Esophagus muscularis mucosa (tissue), 4 donors: ENCODE measurements around the gene STRN. TPM values are rescaled to one million over a fixed set of nuclear protein-coding genes. Genes with fewer than 3 reads are reported as not detected.

ENCODE experiments used
- DNase-seq: peaks from one replicate; pipeline ENCODE4 v3.0.0-alpha.2; 2017; ENCODE audit errors: extremely low spot score
- H3K27ac ChIP-seq, 4 donors: fragments of 200-600 bp; sonication (generic); replicated peaks in 1 of 4; 1 replicate in 3 of 4; 2 replicates in 1 of 4; pipeline ENCODE4 v1.5.1; 2016 to 2019; ENCODE audit warnings: mild to moderate bottlenecking in 1 of 4
- H3K27me3 ChIP-seq, 4 donors: fragments of 200-600 bp; sonication (generic); one replicate each; pipeline versions ENCODE4 v1.5.1 to v1.6.0; 2016 to 2019
- H3K36me3 ChIP-seq, 4 donors: fragments of 200-600 bp; sonication (generic); one replicate each; pipeline ENCODE4 v1.5.1; 2016 to 2019
- H3K4me1 ChIP-seq, 4 donors: fragments of 200-600 bp; sonication (generic); one replicate each; pipeline ENCODE4 v1.5.1; 2016 to 2019
- H3K4me3 ChIP-seq, 4 donors: fragments of 200-600 bp; sonication (generic); 1 replicate in 2 of 4; 2 replicates in 2 of 4; pipeline ENCODE4 v1.5.1; 2016 to 2019; ENCODE audit warnings: mild to moderate bottlenecking in 4 of 4, moderate library complexity in 1 of 4
- H3K9me3 ChIP-seq, 4 donors: fragments of 200-600 bp; sonication (generic); 1 replicate in 3 of 4; 2 replicates in 1 of 4; pipeline ENCODE4 v1.5.1; 2016 to 2019
- CTCF ChIP-seq, 3 experiments: fragments of 200-600 bp in 2 of 3; fragments of 450-650 bp in 1 of 3; sonication (generic) in 2 of 3; IDR thresholded peaks; one replicate each; pipeline ENCODE4 v1.5.1; 2017 to 2019; ENCODE audit warnings: antibody characterized with exemption in 3 of 3, mild to moderate bottlenecking in 2 of 3, moderate library complexity in 1 of 3
- EP300 ChIP-seq: sonication (generic); formaldehyde crosslinking; IDR thresholded peaks from one replicate; pipeline ENCODE4 v1.6.1; 2017; ENCODE audit warnings: antibody characterized with exemption
- POLR2A ChIP-seq: fragments of 450-650 bp; IDR thresholded peaks from one replicate; pipeline ENCODE4 v1.6.1; 2017; ENCODE audit warnings: antibody characterized with exemption, moderate library complexity, mild to moderate bottlenecking, low read depth
- POLR2AphosphoS5 ChIP-seq, 2 donors: sonication (generic); formaldehyde crosslinking; IDR thresholded peaks; one replicate each; pipeline ENCODE4 v1.6.1; 2017; ENCODE audit warnings: antibody characterized with exemption in 2 of 2
- whole genome bisulfite sequencing: methylation state at CpG from one replicate; pipeline ENCODE4 v1.1.5; 2018; 5-methylcytosine and 5-hydroxymethylcytosine counted together
- intact Hi-C: fragments of 100-400 bp; cut with DNase I; formaldehyde crosslinking; loops from one replicate; pipeline ENCODE4 v1.15.1; 2023
- total RNA-seq, 4 donors: library from RNA; depleted of rRNA; stranded (reverse); fragments of >200 nt; gene quantifications; one replicate each; pipeline versions ENCODE4 v1.1.0 to v1.2.1, GENCODE V29; 2016

The STRN gene
- 10 to 100 TPM; 17.6 to 21.8 (median 20.0) TPM for total RNA-seq

- Histone ChIP-seq H3K27ac (peak within 1 kb of the TSS; percentile 85 to 92 (median 88)), H3K36me3 (no peaks in the 10 kb centered on the region), H3K9me3 (no peaks in the 10 kb centered on the region), H3K4me1 (peaks cover 6 to 37% (median 25%) of the 10 kb centered on the region in 4 donors), H3K27me3 (no peaks in the 10 kb centered on the region), H3K4me3 (peak within 1 kb of the TSS; percentile 90 to 99 (median 98))
- intact Hi-C loops = no loop called here
- TF ChIP-seq POLR2AphosphoS5 (IDR thresholded peaks at IDR 0.05) (peak; percentile 89 to 92), EP300 (no peak), POLR2A (peak; percentile 72)
- peak; percentile 98 for DNase-seq
- 0% methylated on average over 20 of the region's 91 CpGs for WGBS
Observed at GRCh38 chr2:36966370-36967235, at the start of gene STRN. Gene STRN, minus strand, starts transcription at chr2:36966536. Its CDS starts 73 bp downstream, at chr2:36966463.

- Histone ChIP-seq H3K4me3 (no peak overlapping the region), H3K27ac (no peak overlapping the region), H3K27me3 (no peaks in the 10 kb centered on the region), H3K36me3 (peaks cover 20 to 92% (median 59%) of the 10 kb centered on the region in 4 donors), H3K9me3 (no peaks in the 10 kb centered on the region), H3K4me1 (no peaks in the 10 kb centered on the region)
- 85% methylated on average over 4 of the region's 4 CpGs for WGBS
- no peak for TF ChIP-seq POLR2A
- TF ChIP-seq EP300 = no peak
- TF ChIP-seq CTCF (IDR thresholded peaks at IDR 0.05) = no peak
- no peak for TF ChIP-seq POLR2AphosphoS5 (IDR thresholded peaks at IDR 0.05)
- intact Hi-C loops = no loop called here
- no peak for DNase-seq
Observed at GRCh38 chr2:37013315-37013641, 46.9 kb upstream of the STRN start.

GRCh38 chr2:37011130-37011529, 44.8 kb upstream of the STRN start:
- Histone ChIP-seq H3K4me3 (no peak overlapping the region), H3K36me3 (peaks cover 22 to 92% (median 62%) of the 10 kb centered on the region in 4 donors), H3K9me3 (no peaks in the 10 kb centered on the region), H3K4me1 (no peaks in the 10 kb centered on the region), H3K27ac (no peak overlapping the region), H3K27me3 (no peaks in the 10 kb centered on the region)
- no peak for TF ChIP-seq CTCF (IDR thresholded peaks at IDR 0.05)
- TF ChIP-seq EP300 = no peak
- no peak for TF ChIP-seq POLR2AphosphoS5 (IDR thresholded peaks at IDR 0.05)
- no peak for TF ChIP-seq POLR2A
- WGBS = 71% methylated on average over 5 of the region's 5 CpGs
- intact Hi-C loops = no loop called here
- no peak for DNase-seq

GRCh38 chr2:37005118-37005868, 39.0 kb upstream of the STRN start:
- Histone ChIP-seq H3K27me3 (no peaks in the 10 kb centered on the region), H3K4me3 (no peak overlapping the region), H3K27ac (no peak overlapping the region), H3K36me3 (peaks cover 36 to 95% (median 80%) of the 10 kb centered on the region in 4 donors), H3K4me1 (no peaks in the 10 kb centered on the region), H3K9me3 (no peaks in the 10 kb centered on the region)
- DNase-seq = no peak
- peak in 1 of 3 experiments; percentile 47 for TF ChIP-seq CTCF (IDR thresholded peaks at IDR 0.05)
- no peak for TF ChIP-seq POLR2AphosphoS5 (IDR thresholded peaks at IDR 0.05)
- 73% methylated on average over 8 of the region's 8 CpGs for WGBS
- intact Hi-C loops = no loop called here

- DNase-seq = no peak
- TF ChIP-seq CTCF (IDR thresholded peaks at IDR 0.05) = no peak
- TF ChIP-seq POLR2AphosphoS5 (IDR thresholded peaks at IDR 0.05) = no peak
- TF ChIP-seq EP300 = no peak
- TF ChIP-seq POLR2A = no peak
- Histone ChIP-seq H3K4me1 (no peaks in the 10 kb centered on the region), H3K27ac (no peak overlapping the region), H3K9me3 (no peaks in the 10 kb centered on the region), H3K27me3 (no peaks in the 10 kb centered on the region), H3K36me3 (peaks cover 37 to 100% (median 83%) of the 10 kb centered on the region in 4 donors), H3K4me3 (no peak overlapping the region)
- intact Hi-C loops = no loop called here
- WGBS = 85% methylated on average over 2 of the region's 2 CpGs
Observed at GRCh38 chr2:37000988-37001556, 34.7 kb upstream of the STRN start.
